K562 (cell line): ENCODE measurements around the gene FXYD4. TPM values are rescaled to one million over a fixed set of nuclear protein-coding genes. Genes with fewer than 3 reads are reported as not detected.

Source experiments
- ATF6 ChIP-seq: sonication (generic); formaldehyde crosslinking; IDR thresholded peaks from 2 replicates; pipeline ENCODE4 v1.4.0; 2020; ENCODE audit warnings: mild to moderate bottlenecking, missing genetic modification reagents
- GMEB1 ChIP-seq: fragments of 250-450 bp; sonication (Bioruptor Pico); IDR thresholded peaks from 2 replicates; pipeline ENCODE4 v1.4.0; 2020; ENCODE audit warnings: mild to moderate bottlenecking
- HDAC3 ChIP-seq: fragments of 450-650 bp; IDR thresholded peaks from 2 replicates; pipeline ENCODE4 v1.6.1; 2018; ENCODE audit warnings: borderline replicate concordance, mild to moderate bottlenecking, moderate library complexity; ENCODE audit not compliant: partially characterized antibody
- MEF2D ChIP-seq: conservative IDR thresholded peaks from 2 replicates; pipeline ENCODE4 v1.6.1; 2016; ENCODE audit warnings: low read depth, missing genetic modification characterization, missing compliant biosample characterization
- NCOA2 ChIP-seq, 2 experiments: fragments of 450-650 bp; IDR thresholded peaks; 2 replicates each; pipeline ENCODE4 v1.6.1; 2018; ENCODE audit warnings: mild to moderate bottlenecking in 2 of 2, moderate library complexity in 1 of 2; ENCODE audit not compliant: partially characterized antibody in 2 of 2
- RBBP5 ChIP-seq: fragments of 200-600 bp; sonication (generic); IDR thresholded peaks from 2 replicates; pipeline ENCODE4 v1.6.1; 2012; ENCODE audit warnings: borderline replicate concordance, mild to moderate bottlenecking, low read length, control low read depth, inconsistent platforms; ENCODE audit not compliant: insufficient read depth, poor library complexity, severe bottlenecking
- SIX5 ChIP-seq, 2 experiments: IDR thresholded peaks; 2 replicates each; pipeline ENCODE4 v1.6.1; 2011; ENCODE audit warnings: low read length in 2 of 2, borderline replicate concordance in 1 of 2, low read depth in 1 of 2, mild to moderate bottlenecking in 1 of 2, moderate library complexity in 1 of 2; ENCODE audit not compliant: insufficient read depth in 1 of 2
- STAT5A ChIP-seq: IDR thresholded peaks from 2 replicates; pipeline ENCODE4 v1.6.1; 2012; ENCODE audit warnings: low read length, inconsistent platforms, borderline replicate concordance
- ZBTB40 ChIP-seq, 2 experiments: fragments of 450-650 bp in 1 of 2; sonication (generic) in 1 of 2; formaldehyde crosslinking in 1 of 2; IDR thresholded peaks; 2 replicates each; pipeline versions ENCODE4 v1.7.1 to v1.9.0; 2016 to 2022; ENCODE audit warnings: inconsistent platforms in 1 of 2, mild to moderate bottlenecking in 1 of 2, missing genetic modification reagents in 1 of 2
- polyA plus RNA-seq, 8 experiments: library from polyadenylated mRNA; depleted of rRNA in 4 of 8; stranded (reverse) in 5 of 8; unstranded in 3 of 8; fragments of >200 nt; fragmentation: Nextera tagmentation in 2 of 8; fragmentation: Illumina TruSeq in 1 of 8; extraction: Ambion mirVana in 2 of 8; extraction: Trizol in 1 of 8; gene quantifications; 2 replicates each; pipeline versions ENCODE4 v1.2.1 to v1.2.3, GENCODE V29; 2011 to 2014; ENCODE audit warnings: inconsistent platforms in 1 of 8, missing spikeins in 1 of 8
- total RNA-seq, 7 experiments: library from RNA; depleted of rRNA in 6 of 7; stranded (reverse); fragments of >200 nt in 6 of 7; fragmentation: Illumina TruSeq in 2 of 7; extraction: Trizol in 2 of 7; gene quantifications; 2 replicates each; pipeline versions ENCODE4 v1.2.1 to v1.2.3, GENCODE V29; 2011 to 2021; ENCODE audit warnings: low replicate concordance in 1 of 7
- TF ChIP-seq, protein P1 (sequence below): fragments of 450-650 bp; formaldehyde crosslinking; IDR thresholded peaks from 2 replicates; pipeline ENCODE4 v1.4.0; 2020; ENCODE audit warnings: mild to moderate bottlenecking, moderate library complexity

FXYD4 gene
- total and polyA plus RNA-seq, 9 of the 15 experiments (the other 6 are each of a cell fraction or from before 2014, with no cell fraction given) = not detected

- TF ChIP-seq HDAC3 (no peak), GMEB1 (CRISPR knock-in tag) (peak; percentile 94), NCOA2 (IDR thresholded peaks at IDR 0.05; ENCODE audit: partially characterized antibody in 2 of 2) (no peak), ATF6 (CRISPR knock-in tag) (peak; percentile 98), MEF2D (tag) (0 out of 2 replicates have a peak, but pooled peaks have one; percentile 15), RBBP5 (peak; percentile 8), SIX5 (IDR thresholded peaks at IDR 0.05; ENCODE audit: borderline replicate concordance in 1 of 2, insufficient read depth in 1 of 2, low read depth in 1 of 2, low read length in 2 of 2) (no peak), STAT5A (no peak), ZBTB40 (IDR thresholded peaks at IDR 0.05) (peak; percentile 90), ZBTB40 (CRISPR knock-in tag; IDR thresholded peaks at IDR 0.05) (no peak)
- TF ChIP-seq, protein P1, sequence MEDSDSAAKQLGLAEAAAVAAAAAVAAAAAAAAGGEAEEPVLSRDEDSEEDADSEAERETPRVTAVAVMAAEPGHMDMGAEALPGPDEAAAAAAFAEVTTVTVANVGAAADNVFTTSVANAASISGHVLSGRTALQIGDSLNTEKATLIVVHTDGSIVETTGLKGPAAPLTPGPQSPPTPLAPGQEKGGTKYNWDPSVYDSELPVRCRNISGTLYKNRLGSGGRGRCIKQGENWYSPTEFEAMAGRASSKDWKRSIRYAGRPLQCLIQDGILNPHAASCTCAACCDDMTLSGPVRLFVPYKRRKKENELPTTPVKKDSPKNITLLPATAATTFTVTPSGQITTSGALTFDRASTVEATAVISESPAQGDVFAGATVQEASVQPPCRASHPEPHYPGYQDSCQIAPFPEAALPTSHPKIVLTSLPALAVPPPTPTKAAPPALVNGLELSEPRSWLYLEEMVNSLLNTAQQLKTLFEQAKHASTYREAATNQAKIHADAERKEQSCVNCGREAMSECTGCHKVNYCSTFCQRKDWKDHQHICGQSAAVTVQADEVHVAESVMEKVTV = no peak
Observed at GRCh38 chr10:43408710-43409384, 37.4 kb downstream of the FXYD4 start, which contains the start of gene HNRNPF (continued).
